Tibial nerve (tissue), 3 donors: ENCODE results near the gene SH2D3A.

ENCODE experiments used
- CTCF ChIP-seq, 5 experiments: fragments of 200-600 bp in 3 of 5; fragments of 450-650 bp in 2 of 5; sonication (generic) in 3 of 5; IDR thresholded peaks; one replicate each; pipeline ENCODE4 v1.5.1; 2016 to 2019; ENCODE audit warnings: antibody characterized with exemption in 5 of 5, mild to moderate bottlenecking in 3 of 5, moderate library complexity in 2 of 5
- POLR2A ChIP-seq, 2 donors: fragments of 450-650 bp; IDR thresholded peaks; one replicate each; pipeline ENCODE4 v1.6.1; 2017; ENCODE audit warnings: antibody characterized with exemption in 2 of 2, mild to moderate bottlenecking in 2 of 2, moderate library complexity in 2 of 2

- TF ChIP-seq POLR2A (IDR thresholded peaks at IDR 0.05) (no peak), CTCF (IDR thresholded peaks at IDR 0.05) (no peak)
Measured at GRCh38 chr19:6776999-6777398, 9.8 kb upstream of the SH2D3A start.
